Dermis microvascular lymphatic vessel endothelial cell (primary cell): ENCODE data around the gene CXorf58. TPM values are rescaled to one million over a fixed set of nuclear protein-coding genes. Genes with fewer than 3 reads are reported as not detected.

Experiments
- DNase-seq, 2 donors: peaks; one replicate each; pipeline versions ENCODE4 v3.0.0 to v3.0.0-alpha.2; 2010; ENCODE audit warnings: low read depth in 2 of 2
- total RNA-seq: library from RNA; depleted of rRNA; stranded (reverse); fragments of >200 nt; gene quantifications from 2 replicates; pipeline ENCODE4 v1.2.1, GENCODE V29; 2014

The CXorf58 gene
- total RNA-seq, 1 donor from 2014 or later, result not detected

DNA sequence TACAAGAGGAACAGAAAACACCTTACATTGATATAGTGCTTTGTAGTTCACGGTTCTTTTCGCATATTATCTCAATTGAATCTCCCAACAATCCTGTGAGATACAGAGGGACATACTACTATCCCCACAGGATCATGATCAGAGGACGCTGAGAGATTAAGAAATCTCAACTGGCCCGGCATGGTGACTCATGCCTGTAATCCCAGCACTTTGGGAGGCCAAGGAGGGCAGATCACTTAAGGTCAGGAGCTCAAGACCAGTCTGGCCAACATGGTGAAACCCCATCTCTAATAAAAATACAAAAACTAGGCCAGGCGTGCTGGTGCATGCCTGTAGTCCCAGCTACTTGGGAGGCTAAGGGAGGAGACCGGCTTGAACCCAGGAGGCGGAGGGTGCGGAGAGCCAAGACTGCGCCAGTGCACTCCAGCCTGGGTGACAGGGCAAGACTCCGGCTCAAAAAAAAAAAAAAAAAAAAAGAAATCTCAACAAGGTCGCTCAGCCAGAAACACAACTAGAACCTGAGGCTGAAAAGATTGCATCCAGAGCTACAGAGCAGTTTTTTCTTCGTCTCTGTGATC, 7.5 kb upstream of the CXorf58 start:
- DNase-seq, result no peak

GRCh38 chrX:23901060-23901459, 6.7 kb upstream of the CXorf58 start:
- peak in 1 of 2 donors; percentile 86 for DNase-seq

GRCh38 chrX:23901805-23902204, 6.0 kb upstream of the CXorf58 start:
- DNase-seq, result peak; percentile 70 to 88

DNA sequence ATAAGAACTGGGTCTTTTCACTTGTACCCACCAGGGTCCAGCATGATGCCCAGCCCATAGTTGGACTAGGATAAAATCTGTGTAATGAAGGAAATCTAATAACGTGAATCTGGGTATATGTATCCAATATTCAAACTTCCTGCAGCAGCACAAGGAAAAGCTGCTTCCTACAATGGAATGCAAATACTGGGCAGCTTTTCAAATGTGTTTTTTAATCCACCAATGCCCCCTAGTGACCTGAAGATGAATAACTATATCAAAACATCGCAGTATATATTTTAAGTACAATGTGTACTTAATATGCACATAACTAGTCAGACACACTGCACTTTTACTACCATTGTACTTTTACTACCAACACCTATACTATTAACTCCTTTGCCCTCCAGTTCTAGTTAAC, 5.4 kb upstream of the CXorf58 start:
- peak; percentile 67 to 73 for DNase-seq

- peak; percentile 60 to 71 for DNase-seq
Observed at GRCh38 chrX:23904096-23904495, 3.7 kb upstream of the CXorf58 start.

DNA sequence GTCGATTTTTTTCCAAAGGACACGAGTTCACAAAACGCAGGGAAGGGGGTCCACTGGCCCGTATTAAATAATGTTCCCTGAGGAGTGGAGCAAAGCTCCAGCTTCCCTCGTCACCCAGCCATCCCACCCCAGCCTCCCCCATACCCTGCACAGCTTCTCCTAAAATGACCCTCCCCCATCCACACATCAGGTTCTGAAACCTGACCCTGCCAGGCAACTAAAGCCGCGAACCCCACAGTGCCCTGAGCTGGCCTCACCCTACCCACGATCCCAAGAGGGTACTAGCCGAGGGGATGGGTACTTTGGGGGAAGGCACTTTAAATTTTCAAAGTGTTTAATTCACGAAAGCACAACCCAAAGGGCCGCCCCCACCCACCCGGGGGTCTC, 702 bp upstream of the CXorf58 start:
- no peak for DNase-seq

- DNase-seq, result no peak
Observed at GRCh38 chrX:23908219-23909004, 606 bp downstream of the CXorf58 start.

DNA sequence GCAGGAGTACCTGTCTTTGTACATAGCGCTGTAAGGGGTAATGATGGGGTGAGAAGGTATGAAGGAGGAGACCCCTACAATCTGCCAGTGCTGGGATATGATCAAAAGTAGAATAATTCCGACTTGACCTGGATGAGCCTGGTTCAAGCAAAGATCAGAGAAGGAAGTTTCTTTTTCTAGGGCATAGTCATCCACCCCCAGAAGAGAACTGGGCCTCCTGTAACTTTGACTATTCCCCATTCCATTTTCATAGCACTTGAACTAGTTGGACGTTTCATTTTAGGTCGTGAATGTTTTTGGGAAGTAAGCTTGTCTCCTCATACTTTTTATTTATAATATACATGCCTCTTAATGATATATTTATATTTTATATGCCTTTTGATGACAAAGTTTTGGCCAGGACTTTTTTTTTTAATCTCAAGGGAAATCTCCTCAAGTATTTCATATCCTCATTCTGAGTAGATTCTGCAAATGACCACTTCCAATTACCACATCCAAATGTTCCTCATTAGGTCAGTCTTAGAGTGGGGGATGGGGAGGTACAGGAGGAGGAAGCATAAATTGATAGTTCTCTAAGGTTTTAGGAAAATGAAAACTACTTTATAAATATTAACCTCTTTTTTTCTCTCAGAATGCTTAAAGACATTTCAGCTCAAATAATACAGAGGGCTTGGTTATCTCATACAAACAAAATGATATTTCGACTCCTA, 3.5 kb downstream of the CXorf58 start:
- DNase-seq, result no peak

DNA sequence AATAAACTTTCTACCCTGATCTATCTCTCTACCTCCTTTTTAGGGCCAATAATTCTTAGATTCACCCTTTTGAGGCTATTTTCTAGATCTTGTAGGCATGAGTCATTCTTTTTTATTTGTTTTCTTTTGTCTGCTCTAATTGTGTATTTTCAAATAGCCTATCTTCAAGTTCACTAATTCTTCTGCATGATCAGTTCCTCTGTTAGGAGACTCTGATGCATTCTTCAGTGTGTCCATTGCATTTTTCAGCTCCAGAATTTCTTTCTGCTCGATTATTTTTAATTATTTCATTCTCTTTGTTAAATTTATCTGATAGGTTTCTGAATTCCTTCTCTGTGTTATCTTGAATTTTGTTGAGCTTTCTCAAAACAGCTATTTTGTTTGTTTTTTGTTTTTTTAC, 11.3 kb downstream of the CXorf58 start:
- DNase-seq, result no peak

DNA sequence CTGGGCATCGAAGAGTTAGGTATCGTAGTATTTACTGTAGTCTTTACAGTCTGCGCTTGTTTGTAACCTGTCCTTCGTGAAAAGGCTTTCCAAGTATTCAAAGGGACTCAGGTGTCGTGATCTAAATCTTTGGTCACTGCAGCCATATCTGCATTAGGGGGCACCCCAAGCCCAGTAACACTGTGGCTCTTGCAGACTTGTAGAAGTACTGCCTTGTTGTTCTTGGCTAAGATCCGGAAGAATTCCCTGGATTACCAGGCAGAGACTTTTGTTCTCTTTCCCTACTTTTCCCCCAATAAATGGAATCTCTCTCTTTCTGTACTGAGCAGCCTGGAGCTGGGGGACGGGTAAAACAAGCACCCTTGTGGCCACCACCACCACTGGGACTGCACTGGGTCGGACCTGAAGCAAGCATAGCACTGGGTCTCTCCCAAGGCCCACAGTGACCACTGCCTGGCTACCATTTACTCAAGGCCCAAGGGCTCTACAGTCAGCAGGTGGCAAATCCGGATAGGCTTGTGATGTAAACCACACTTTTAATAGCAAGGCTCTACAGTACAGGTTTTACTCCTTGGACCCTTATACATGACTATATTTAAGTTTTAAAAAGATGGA, 12.0 kb downstream of the CXorf58 start:
- DNase-seq, result peak in 1 of 2 donors; percentile 48

- DNase-seq, result no peak
Observed at GRCh38 chrX:23926015-23926414, 18.2 kb downstream of the CXorf58 start.

GRCh38 chrX:23930894-23931604, 23.2 kb downstream of the CXorf58 start:
- DNase-seq, result no peak

DNA sequence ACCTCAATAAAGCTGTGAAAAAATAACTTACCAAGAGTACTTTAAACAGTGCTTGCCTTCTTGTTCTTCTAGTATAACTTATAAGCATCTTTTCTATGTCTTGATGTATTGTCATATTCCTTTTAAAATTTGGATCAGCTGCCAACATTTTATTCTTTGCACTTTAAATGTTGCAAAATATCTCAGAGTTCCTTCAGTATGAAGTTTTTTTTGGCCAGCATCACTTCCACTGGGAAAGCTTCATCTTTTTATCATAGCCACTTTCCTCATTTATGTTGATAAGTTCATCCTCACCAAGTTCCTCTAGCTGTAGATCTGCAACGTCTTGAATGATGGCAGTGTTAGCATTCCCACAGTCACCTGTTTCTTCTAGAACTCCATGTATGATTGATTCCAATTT, 24.2 kb downstream of the CXorf58 start:
- no peak for DNase-seq

- DNase-seq, result no peak
Observed at GRCh38 chrX:23935106-23935505, 27.3 kb downstream of the CXorf58 start.

GRCh38 chrX:23936180-23936579, 28.4 kb downstream of the CXorf58 start:
- no peak for DNase-seq

GRCh38 chrX:23937100-23937499, 29.3 kb downstream of the CXorf58 start:
- no peak for DNase-seq

GRCh38 chrX:23938690-23939089, 30.9 kb downstream of the CXorf58 start:
- DNase-seq, result no peak

DNA sequence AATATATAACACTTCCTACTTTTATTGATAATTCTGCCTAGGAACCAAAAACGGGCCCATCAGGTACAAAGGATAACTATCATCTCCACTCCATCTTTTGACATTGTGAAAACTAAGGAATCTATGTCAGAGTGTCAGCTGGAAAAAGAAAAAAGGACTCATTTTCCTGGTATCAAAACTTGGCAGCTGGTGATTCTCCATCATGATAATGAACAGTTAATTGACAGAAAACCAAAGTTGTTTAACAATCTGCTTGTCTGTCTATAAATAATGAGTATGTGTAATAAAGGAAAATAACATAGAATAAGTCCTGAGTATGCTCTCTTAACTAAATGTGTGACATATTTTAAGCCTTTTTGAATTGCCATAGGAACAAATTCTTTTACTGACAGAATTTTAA, 31.4 kb downstream of the CXorf58 start:
- no peak for DNase-seq

DNA sequence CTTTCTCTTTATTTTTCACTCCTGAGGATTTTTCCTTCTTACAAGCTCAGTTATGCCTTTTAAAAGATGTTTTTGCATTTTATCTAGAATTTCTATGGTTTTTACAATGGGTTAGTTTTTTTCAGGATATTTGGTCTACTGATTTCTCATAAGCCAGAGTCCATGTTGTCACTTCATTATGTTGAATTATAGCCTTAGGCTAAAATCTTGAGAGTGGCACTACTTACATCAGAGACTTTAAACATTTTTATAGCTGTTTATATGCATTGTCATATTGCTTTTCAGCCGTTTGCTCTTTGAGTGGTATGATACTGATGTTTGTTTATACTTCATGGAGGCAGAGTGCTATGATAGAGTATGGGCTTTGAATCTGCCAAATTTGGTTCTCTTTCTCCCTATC, 36.4 kb downstream of the CXorf58 start:
- DNase-seq, result no peak

DNA sequence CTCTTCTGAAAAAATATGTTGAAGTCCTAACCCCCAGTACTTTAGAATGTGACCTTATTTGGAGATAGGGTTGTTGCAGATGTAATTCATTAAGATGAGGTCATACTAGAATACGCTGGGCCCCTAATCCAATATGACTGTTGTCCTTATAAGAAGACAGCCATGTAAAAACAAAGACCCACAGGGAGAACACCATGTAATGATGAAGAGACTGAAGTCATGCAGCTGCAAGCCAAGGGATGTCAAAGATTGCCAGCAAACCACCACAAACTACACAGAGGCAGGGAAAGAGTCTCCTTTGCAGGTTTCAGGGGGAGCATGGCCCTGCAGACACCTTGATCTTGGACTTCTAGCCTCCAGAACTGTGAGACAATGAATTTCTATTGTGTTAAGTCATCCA, 37.4 kb downstream of the CXorf58 start:
- no peak for DNase-seq

GRCh38 chrX:23952391-23952790, 44.6 kb downstream of the CXorf58 start:
- DNase-seq, result no peak
